Kidney (tissue), 14 donors: ENCODE data around the gene HAUS5. TPM values are rescaled to one million over a fixed set of nuclear protein-coding genes. Genes with fewer than 3 reads are reported as not detected.

ENCODE experiments used
- DNase-seq, 5 donors: peaks; one replicate each; pipeline ENCODE4 v3.0.0-alpha.2; 2013 to 2020
- FAIRE-seq: peaks from 2 replicates; lab custom pipeline; 2012; peaks lifted over from hg19 to GRCh38; lab: Jason Lieb, UNC
- H3K27ac ChIP-seq, 2 donors: one replicate each; pipeline ENCODE4 v1.7.0; 2013; ENCODE audit warnings: low read depth in 2 of 2, low read length in 2 of 2, inconsistent platforms in 1 of 2
- H3K27me3 ChIP-seq: one replicate; pipeline ENCODE4 v1.7.1; 2013; ENCODE audit warnings: low read length, inconsistent platforms; ENCODE audit not compliant: control insufficient read depth, insufficient read depth
- H3K36me3 ChIP-seq, 3 donors: one replicate each; pipeline versions ENCODE4 v1.7.0 to v1.7.1; 2013; ENCODE audit warnings: low read length in 3 of 3, control low read depth in 1 of 3, inconsistent platforms in 1 of 3; ENCODE audit not compliant: insufficient read depth in 3 of 3, control insufficient read depth in 2 of 3
- H3K4me1 ChIP-seq, 3 donors: one replicate each; pipeline versions ENCODE4 v1.7.0 to v1.7.1; 2013; ENCODE audit warnings: low read length in 3 of 3, inconsistent platforms in 1 of 3, low read depth in 1 of 3; ENCODE audit not compliant: control insufficient read depth in 2 of 3, insufficient read depth in 2 of 3
- H3K4me3 ChIP-seq, 3 donors: one replicate each; pipeline versions ENCODE4 v1.7.0 to v1.8.1; 2013; ENCODE audit warnings: low read length in 3 of 3, control low read depth in 1 of 3, inconsistent platforms in 1 of 3
- H3K9ac ChIP-seq, 3 donors: one replicate each; pipeline versions ENCODE4 v1.7.0 to v1.7.1; 2013; ENCODE audit warnings: low read length in 3 of 3, control low read depth in 1 of 3, inconsistent platforms in 1 of 3
- H3K9me3 ChIP-seq, 3 donors: one replicate each; pipeline versions ENCODE4 v1.7.0 to v1.7.1; 2013; ENCODE audit warnings: low read length in 3 of 3, control low read depth in 1 of 3, inconsistent platforms in 1 of 3; ENCODE audit not compliant: control insufficient read depth in 2 of 3, insufficient read depth in 1 of 3
- CTCF ChIP-seq: IDR thresholded peaks from 3 replicates; pipeline ENCODE4 v1.5.1; 2012; ENCODE audit warnings: mild to moderate bottlenecking, moderate library complexity, borderline replicate concordance; ENCODE audit not compliant: insufficient read depth; ENCODE audit errors: extremely low read depth
- intact Hi-C: fragments of 100-400 bp; cut with DNase I; formaldehyde crosslinking; loops from one replicate; pipeline ENCODE4 v1.11.1; 2022
- polyA plus RNA-seq: library from polyadenylated mRNA; stranded (reverse); fragments of 350-450 nt; fragmentation: Illumina TruSeq; extraction: RNeasy Lipid Tissue Mini Kit (QIAGEN cat#74804); gene quantifications from one replicate; pipeline ENCODE4 v1.2.3, GENCODE V29; 2014; ENCODE audit warnings: low read depth, low replicate concordance; ENCODE audit not compliant: insufficient read depth
- total RNA-seq: library from RNA; stranded (reverse); fragmentation: NEBNext Ultra II Directional; extraction: Animal tissue kit (Norgen Biotek cat#: 25700); gene quantifications from one replicate; pipeline ENCODE4 v1.2.1, GENCODE V29; 2021
- donor health status: control.
- donor health status: control.
- donor health status: control.
- donor health status: control.
- donor health status: control.
- donor health status: DM: yes; HTN: yes; CAD: no.
- donor health status: Normal renal cell carcinoma (clear cell type).

Gene HAUS5
- total and polyA plus RNA-seq, 2 donors from 2014 or later, result 6.8 to 15.9 TPM

DNA sequence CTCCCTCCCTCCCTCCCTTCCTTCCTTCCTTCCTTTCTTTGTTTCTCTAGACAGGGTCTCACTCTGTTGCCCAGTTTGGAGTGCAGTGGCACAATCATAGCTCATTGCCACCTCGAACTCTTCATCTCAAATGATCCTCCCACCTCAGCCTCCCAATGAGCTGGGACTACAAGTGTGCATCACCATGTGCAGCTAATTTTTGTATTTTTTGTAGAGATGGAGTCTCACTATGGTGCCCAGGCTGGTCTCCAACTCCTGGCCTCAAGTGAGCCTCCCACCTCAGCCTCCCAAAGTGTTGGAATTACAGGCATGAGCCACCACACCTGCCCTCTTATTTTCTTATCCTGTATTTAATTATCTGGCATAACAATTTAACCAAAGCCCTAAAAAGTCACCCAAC, 58.2 kb downstream of the HAUS5 start:
- TF ChIP-seq CTCF, result no peak
- Histone ChIP-seq H3K9ac (no peak overlapping the region), H3K9me3 (no peaks in the 10 kb centered on the region), H3K36me3 (no peaks in the 10 kb centered on the region), H3K4me1 (no peaks in the 10 kb centered on the region), H3K4me3 (no peak overlapping the region), H3K27me3 (peaks cover 3% of the 10 kb centered on the region), H3K27ac (no peak overlapping the region)
- intact Hi-C loops, result no loop called here
- DNase-seq, result no peak
- FAIRE-seq, result no peak

DNA sequence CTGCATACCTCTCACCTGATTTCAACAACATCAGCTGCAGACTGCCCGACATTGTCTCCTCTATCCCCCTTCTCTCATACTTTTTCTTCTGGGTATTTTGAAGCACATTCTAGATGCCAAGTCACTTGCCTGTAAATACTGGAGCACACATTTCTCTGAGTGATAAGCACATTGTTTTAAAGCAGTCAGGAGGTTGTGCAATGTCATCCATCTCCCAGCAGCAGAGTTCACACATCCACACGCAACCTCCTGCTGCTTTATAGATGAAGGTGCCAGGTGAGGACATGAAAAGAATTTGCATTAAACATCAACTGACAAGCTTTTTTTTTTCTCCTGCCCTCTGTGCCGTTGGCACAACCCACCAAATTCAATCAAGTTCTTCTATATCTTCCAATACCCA, 59.3 kb downstream of the HAUS5 start:
- no peak for TF ChIP-seq CTCF
- Histone ChIP-seq H3K4me1 (no peaks in the 10 kb centered on the region), H3K9me3 (no peaks in the 10 kb centered on the region), H3K36me3 (no peaks in the 10 kb centered on the region), H3K4me3 (no peak overlapping the region), H3K27me3 (peaks cover 3% of the 10 kb centered on the region), H3K9ac (no peak overlapping the region), H3K27ac (no peak overlapping the region)
- no peak for DNase-seq
- no peak for FAIRE-seq
- intact Hi-C loops, result no loop called here

GRCh38 chr19:35673121-35673804, 60.7 kb downstream of the HAUS5 start:
- Histone ChIP-seq H3K27me3 (peaks cover 3% of the 10 kb centered on the region), H3K4me3 (peak overlapping the region in 1 of 3 donors; percentile 35), H3K27ac (no peak overlapping the region), H3K9ac (no peak overlapping the region), H3K9me3 (no peaks in the 10 kb centered on the region), H3K36me3 (no peaks in the 10 kb centered on the region), H3K4me1 (no peaks in the 10 kb centered on the region)
- DNase-seq, result no peak
- FAIRE-seq, result no peak
- intact Hi-C loops, result no loop called here
- TF ChIP-seq CTCF, result no peak

Other genes starting within 250 kb of the HAUS5 start
- gene GPR42, start 241.7 kb upstream of the HAUS5 start, total RNA-seq, result not detected
- not detected for gene GPR42, start 241.7 kb upstream of the HAUS5 start, polyA plus RNA-seq
- gene FFAR2, start 164.5 kb upstream of the HAUS5 start, total RNA-seq, result 0.22 TPM
- gene FFAR2, start 164.5 kb upstream of the HAUS5 start, polyA plus RNA-seq, result not detected
- not detected for gene KRTDAP, start 122.3 kb upstream of the HAUS5 start, total RNA-seq
- not detected for gene KRTDAP, start 122.3 kb upstream of the HAUS5 start, polyA plus RNA-seq
- 150 TPM for gene DMKN, start 99.1 kb upstream of the HAUS5 start, total RNA-seq
- gene DMKN, start 99.1 kb upstream of the HAUS5 start, polyA plus RNA-seq, result 137 TPM
- gene SBSN, start 84.4 kb upstream of the HAUS5 start, total RNA-seq, result not detected
- not detected for gene SBSN, start 84.4 kb upstream of the HAUS5 start, polyA plus RNA-seq
- not detected for gene GAPDHS, start 79.3 kb upstream of the HAUS5 start, total RNA-seq
- gene GAPDHS, start 79.3 kb upstream of the HAUS5 start, polyA plus RNA-seq, result not detected
- 76.9 TPM for gene TMEM147, start 67.1 kb upstream of the HAUS5 start, total RNA-seq
- 233 TPM for gene TMEM147, start 67.1 kb upstream of the HAUS5 start, polyA plus RNA-seq
- not detected for gene ATP4A, start 49.1 kb upstream of the HAUS5 start, total RNA-seq
- not detected for gene ATP4A, start 49.1 kb upstream of the HAUS5 start, polyA plus RNA-seq
- not detected for gene PMIS2, start 26.6 kb upstream of the HAUS5 start, total RNA-seq
- not detected for gene PMIS2, start 26.6 kb upstream of the HAUS5 start, polyA plus RNA-seq
- gene RBM42, start 16.3 kb downstream of the HAUS5 start, total RNA-seq, result 77.6 TPM
- gene RBM42, start 16.3 kb downstream of the HAUS5 start, polyA plus RNA-seq, result 78.1 TPM
- 0.38 TPM for gene ETV2, start 29.0 kb downstream of the HAUS5 start, total RNA-seq
- 3.3 TPM for gene ETV2, start 29.0 kb downstream of the HAUS5 start, polyA plus RNA-seq
- gene COX6B1, start 35.6 kb downstream of the HAUS5 start, total RNA-seq, result 323 TPM
- 1,951 TPM for gene COX6B1, start 35.6 kb downstream of the HAUS5 start, polyA plus RNA-seq
- gene UPK1A, start 53.8 kb downstream of the HAUS5 start, total RNA-seq, result not detected
- gene UPK1A, start 53.8 kb downstream of the HAUS5 start, polyA plus RNA-seq, result 0.32 TPM
- gene ZBTB32, start 91.8 kb downstream of the HAUS5 start, total RNA-seq, result 1.8 TPM
- not detected for gene ZBTB32, start 91.8 kb downstream of the HAUS5 start, polyA plus RNA-seq
- gene KMT2B, start 105.3 kb downstream of the HAUS5 start, total RNA-seq, result 40.8 TPM
- 14.8 TPM for gene KMT2B, start 105.3 kb downstream of the HAUS5 start, polyA plus RNA-seq
- 22.3 TPM for gene IGFLR1, start 129.7 kb downstream of the HAUS5 start, total RNA-seq
- gene IGFLR1, start 129.7 kb downstream of the HAUS5 start, polyA plus RNA-seq, result 26.0 TPM
- 27.4 TPM for gene U2AF1L4, start 132.7 kb downstream of the HAUS5 start, total RNA-seq
- gene U2AF1L4, start 132.7 kb downstream of the HAUS5 start, polyA plus RNA-seq, result 47.7 TPM
- 84.0 TPM for gene PSENEN, start 132.9 kb downstream of the HAUS5 start, total RNA-seq
- 185 TPM for gene PSENEN, start 132.9 kb downstream of the HAUS5 start, polyA plus RNA-seq
- gene LIN37, start 135.8 kb downstream of the HAUS5 start, total RNA-seq, result 11.2 TPM
- gene LIN37, start 135.8 kb downstream of the HAUS5 start, polyA plus RNA-seq, result 11.4 TPM
- 64.3 TPM for gene HSPB6, start 144.3 kb downstream of the HAUS5 start, total RNA-seq
- 53.1 TPM for gene HSPB6, start 144.3 kb downstream of the HAUS5 start, polyA plus RNA-seq
- 34.9 TPM for gene PROSER3, start 145.4 kb downstream of the HAUS5 start, total RNA-seq
- 2.8 TPM for gene PROSER3, start 145.4 kb downstream of the HAUS5 start, polyA plus RNA-seq
- gene ARHGAP33, start 162.8 kb downstream of the HAUS5 start, total RNA-seq, result 18.5 TPM
- gene ARHGAP33, start 162.8 kb downstream of the HAUS5 start, polyA plus RNA-seq, result 5.6 TPM
- gene PRODH2, start 200.1 kb downstream of the HAUS5 start, total RNA-seq, result 9.0 TPM
- 409 TPM for gene PRODH2, start 200.1 kb downstream of the HAUS5 start, polyA plus RNA-seq
- 0.25 TPM for gene NPHS1, start 239.8 kb downstream of the HAUS5 start, total RNA-seq
- 39.7 TPM for gene NPHS1, start 239.8 kb downstream of the HAUS5 start, polyA plus RNA-seq
- not detected for gene KIRREL2, start 244.2 kb downstream of the HAUS5 start, total RNA-seq
- gene KIRREL2, start 244.2 kb downstream of the HAUS5 start, polyA plus RNA-seq, result 0.82 TPM